Cardiac fibroblast (primary cell): ENCODE measurements around the gene EPHA8.

Source experiments
- DNase-seq, 2 donors: peaks; one replicate each; pipeline versions ENCODE4 v3.0.0 to v3.0.0-alpha.2; 2010; ENCODE audit warnings: low read depth in 2 of 2
- H3K4me3 ChIP-seq, 2 donors: replicated peaks in 1 of 2; 1 replicate in 1 of 2; 2 replicates in 1 of 2; pipeline ENCODE4 v1.5.1; 2011; ENCODE audit warnings: low read depth in 2 of 2, low read length in 2 of 2, mild to moderate bottlenecking in 2 of 2, moderate library complexity in 1 of 2
- TF ChIP-seq, protein P1 (sequence below): IDR thresholded peaks from one replicate; pipeline ENCODE4 v1.5.1; 2011; ENCODE audit warnings: low read depth, mild to moderate bottlenecking, low read length, inconsistent platforms

EPHA8 gene

DNA sequence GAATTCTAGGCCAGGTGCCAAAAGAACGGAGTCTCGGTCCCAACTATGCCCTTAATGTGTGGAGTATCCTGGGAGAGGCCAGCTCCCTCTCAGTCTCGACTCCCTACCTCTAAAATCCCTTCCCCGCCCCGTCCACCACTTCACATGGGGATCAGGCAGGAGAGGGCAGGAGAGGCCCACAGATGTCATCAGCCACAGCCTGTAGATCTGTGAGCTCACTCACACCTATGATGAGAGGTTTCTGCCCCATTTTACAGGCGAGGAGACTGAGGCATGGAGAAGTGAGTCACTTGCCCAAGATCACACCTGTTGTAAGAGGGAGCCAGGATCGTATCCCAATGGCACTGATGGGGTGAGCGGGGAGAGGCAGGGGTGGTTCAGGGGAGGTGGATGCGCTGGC is 20.4 kb upstream of the EPHA8 start:
- H3K4me3 ChIP-seq, result no peak overlapping the region
- DNase-seq, result no peak
- TF ChIP-seq, protein P1, sequence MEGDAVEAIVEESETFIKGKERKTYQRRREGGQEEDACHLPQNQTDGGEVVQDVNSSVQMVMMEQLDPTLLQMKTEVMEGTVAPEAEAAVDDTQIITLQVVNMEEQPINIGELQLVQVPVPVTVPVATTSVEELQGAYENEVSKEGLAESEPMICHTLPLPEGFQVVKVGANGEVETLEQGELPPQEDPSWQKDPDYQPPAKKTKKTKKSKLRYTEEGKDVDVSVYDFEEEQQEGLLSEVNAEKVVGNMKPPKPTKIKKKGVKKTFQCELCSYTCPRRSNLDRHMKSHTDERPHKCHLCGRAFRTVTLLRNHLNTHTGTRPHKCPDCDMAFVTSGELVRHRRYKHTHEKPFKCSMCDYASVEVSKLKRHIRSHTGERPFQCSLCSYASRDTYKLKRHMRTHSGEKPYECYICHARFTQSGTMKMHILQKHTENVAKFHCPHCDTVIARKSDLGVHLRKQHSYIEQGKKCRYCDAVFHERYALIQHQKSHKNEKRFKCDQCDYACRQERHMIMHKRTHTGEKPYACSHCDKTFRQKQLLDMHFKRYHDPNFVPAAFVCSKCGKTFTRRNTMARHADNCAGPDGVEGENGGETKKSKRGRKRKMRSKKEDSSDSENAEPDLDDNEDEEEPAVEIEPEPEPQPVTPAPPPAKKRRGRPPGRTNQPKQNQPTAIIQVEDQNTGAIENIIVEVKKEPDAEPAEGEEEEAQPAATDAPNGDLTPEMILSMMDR, result no peak

DNA sequence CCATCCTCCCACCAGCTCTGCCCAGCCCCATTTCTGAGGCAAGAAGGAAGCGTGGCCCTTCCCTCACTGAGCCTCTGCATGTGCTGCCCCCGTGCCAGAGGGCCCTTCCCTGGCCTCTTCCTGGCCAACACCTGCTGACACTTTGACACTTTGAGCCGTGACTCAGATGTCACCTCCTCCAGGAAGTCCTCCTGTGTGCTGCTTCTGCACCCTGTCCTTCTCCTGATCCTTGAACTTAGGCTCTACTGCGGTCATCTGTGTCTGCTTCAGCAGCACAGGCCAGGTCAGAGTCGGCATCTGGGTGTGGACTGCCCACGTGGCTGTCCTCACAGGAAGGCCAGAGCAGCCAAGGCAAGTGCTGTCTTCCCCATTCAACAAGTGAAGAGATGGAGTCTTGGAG is 19.6 kb upstream of the EPHA8 start:
- no peak overlapping the region for H3K4me3 ChIP-seq
- TF ChIP-seq, protein P1, result no peak

DNA sequence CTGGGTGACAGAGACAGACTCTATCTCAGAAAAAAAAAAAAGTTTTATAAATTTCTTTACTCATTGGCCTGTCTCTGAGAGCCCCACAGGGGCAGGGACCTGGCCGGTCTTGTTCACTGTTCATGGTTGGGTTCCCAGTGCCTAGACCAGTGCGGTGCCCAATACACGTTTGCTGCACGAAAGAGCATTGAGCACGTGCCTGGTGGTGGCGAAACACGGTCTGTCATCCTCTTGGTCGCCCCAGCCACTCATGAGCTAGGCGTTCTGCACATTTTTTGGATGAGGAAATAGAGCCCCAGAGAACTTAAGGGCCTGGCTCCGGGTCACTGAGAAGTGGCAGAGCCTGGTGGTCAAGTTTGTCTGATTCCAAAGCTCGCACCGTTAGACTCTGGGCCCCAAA is 18.7 kb upstream of the EPHA8 start:
- no peak for DNase-seq
- no peak overlapping the region for H3K4me3 ChIP-seq
- TF ChIP-seq, protein P1, result no peak

More for the DNA sequence above, 19.6 kb upstream of the EPHA8 start:
- DNase-seq, result no peak

DNA sequence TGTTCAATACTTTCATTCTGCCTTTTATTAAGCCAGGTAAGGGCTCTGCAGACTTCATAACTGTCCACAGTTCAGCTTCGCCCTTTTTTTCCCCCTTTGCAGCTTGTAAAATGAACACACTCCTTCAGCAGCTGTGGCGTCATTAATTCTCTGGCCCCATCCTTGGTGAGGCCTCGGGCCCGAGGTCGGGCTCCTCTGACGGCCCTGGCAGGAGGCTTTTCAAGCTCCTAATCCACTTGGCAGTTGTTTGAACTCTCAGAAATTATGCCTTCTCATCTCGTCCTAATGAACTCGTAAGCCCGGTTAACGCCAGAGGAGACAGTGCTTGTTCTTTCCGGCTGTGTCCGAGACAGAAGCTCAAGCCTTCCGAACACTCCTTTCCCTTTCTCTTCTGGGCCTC is 18.1 kb upstream of the EPHA8 start:
- DNase-seq, result no peak
- H3K4me3 ChIP-seq, result no peak overlapping the region
- TF ChIP-seq, protein P1, result no peak

DNA sequence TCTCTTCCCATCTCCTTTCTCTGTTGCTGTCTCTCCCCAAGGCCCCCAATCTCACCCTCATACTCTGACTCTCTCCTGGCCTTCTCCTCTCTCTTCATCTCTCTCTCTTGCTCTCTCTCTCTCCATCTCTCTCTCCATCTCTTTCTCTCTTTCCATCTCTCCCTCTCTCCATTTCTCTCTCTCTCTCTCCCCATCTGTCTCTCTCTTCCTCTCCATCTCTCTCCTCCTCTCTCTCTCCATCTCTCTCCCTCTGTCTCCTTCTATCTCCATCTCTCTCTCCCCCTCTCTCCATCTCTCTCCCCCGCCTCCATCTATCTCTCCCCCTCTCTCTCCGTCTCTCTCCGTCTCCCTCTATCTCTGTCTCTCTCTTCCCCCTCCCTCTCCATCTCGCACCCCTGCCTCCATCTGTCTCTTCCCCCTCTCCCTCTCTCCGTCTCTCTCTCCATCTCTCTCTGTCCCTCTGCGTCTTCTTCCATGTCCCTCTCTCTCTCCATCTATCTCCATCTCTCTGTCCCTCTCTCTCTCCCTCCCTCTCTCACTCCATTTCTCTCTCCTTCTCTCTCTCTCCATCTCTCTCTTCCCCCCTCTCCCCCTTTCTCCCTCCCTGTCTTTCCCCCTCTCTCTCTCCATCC is 16.0 kb upstream of the EPHA8 start:
- TF ChIP-seq, protein P1, result no peak
- H3K4me3 ChIP-seq, result no peak overlapping the region
- DNase-seq, result no peak

DNA sequence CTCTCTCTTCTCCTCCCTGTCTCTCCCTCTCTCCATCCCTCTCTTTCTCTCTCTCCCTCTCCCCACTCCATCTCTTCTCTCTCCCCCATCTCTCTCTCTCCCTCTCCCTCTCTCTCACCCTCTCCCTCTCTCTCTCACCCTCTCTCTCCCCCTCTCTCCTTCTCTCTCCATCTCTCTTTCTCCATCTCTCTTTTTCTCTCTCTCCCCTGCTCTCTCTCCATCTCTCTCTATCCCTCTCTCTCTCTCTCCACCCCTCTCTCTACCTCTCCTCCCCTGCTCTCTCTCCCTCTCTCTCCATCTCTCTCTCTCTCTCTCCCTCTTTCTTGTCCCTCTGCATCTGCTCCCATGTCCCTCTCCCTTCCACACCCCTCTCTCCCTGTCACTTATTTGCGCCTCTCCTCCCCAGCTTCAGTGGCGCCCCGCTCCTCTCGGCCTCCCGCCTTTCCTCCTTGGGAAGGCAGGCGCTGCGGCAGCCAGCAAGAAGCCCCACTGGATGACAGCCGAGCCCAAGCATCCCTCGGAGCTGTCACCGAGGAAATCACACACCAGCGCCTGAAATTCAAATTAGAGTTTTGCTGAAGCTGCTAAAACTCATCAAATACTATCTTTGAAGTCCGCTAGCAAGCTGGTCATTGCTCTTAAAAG is 15.3 kb upstream of the EPHA8 start:
- TF ChIP-seq, protein P1, result no peak

More for the DNA sequence above, 15.3 kb upstream of the EPHA8 start:
- H3K4me3 ChIP-seq, result no peak overlapping the region
- DNase-seq, result no peak
